Lower leg skin (tissue), 3 donors: ENCODE data around the gene SYVN1.

Experiments
- CTCF ChIP-seq, 3 donors: fragments of 450-650 bp; IDR thresholded peaks; one replicate each; pipeline ENCODE4 v1.5.1; 2016; ENCODE audit warnings: antibody characterized with exemption in 3 of 3, mild to moderate bottlenecking in 3 of 3, moderate library complexity in 2 of 3
- POLR2A ChIP-seq, 2 donors: fragments of 450-650 bp; IDR thresholded peaks; one replicate each; pipeline ENCODE4 v1.6.1; 2016 to 2017; ENCODE audit warnings: antibody characterized with exemption in 2 of 2, mild to moderate bottlenecking in 1 of 2, moderate library complexity in 1 of 2

GRCh38 chr11:65109231-65110198, 24.8 kb downstream of the SYVN1 start:
- TF ChIP-seq CTCF (IDR thresholded peaks at IDR 0.05), result no peak
- TF ChIP-seq POLR2A (IDR thresholded peaks at IDR 0.05), result no peak
